ENCODE results near the gene HEYL.

Gene HEYL

DNA sequence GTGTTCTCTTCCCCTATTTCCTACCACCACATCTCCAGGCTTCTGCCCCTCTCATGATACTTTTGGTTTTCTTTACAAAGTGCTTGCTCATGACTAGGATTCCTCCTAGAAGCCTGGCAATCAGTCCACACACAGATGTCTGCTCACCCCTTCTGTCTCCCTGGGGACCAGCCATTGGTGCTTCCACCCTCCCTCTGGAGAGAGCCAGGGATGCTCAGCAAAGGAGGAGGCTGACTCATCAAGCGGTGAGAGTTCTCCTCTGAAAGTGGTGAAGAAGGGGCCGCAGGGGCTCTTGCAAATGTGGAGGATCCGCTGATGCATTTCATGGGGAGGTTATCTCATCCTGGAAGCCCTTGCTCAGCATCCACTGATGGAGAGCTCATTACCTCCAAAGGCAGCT lies 18.0 kb upstream of the HEYL start:
- no peak for DNase-seq (ENCODE audit: low spot score)

DNA sequence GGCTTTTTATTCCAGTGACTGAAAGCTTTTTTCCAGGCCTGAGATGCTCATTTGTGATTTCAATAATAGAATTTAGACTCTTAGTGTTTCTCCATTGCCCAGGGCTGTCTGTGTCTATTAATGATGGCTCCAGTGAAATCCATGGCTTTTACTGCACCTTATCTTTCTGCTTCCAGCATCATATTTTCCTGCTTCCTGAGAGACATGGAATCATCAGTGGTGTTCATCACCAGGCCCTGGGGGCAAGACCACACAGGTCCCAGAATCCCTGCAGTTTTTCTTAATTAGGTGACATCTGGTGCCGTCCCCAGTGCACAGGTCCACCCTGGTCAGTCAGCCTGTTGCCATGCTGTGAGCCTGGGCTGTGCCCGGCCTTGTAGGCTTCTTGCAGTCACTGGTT lies 16.9 kb upstream of the HEYL start:
- TF ChIP-seq, protein P1, sequence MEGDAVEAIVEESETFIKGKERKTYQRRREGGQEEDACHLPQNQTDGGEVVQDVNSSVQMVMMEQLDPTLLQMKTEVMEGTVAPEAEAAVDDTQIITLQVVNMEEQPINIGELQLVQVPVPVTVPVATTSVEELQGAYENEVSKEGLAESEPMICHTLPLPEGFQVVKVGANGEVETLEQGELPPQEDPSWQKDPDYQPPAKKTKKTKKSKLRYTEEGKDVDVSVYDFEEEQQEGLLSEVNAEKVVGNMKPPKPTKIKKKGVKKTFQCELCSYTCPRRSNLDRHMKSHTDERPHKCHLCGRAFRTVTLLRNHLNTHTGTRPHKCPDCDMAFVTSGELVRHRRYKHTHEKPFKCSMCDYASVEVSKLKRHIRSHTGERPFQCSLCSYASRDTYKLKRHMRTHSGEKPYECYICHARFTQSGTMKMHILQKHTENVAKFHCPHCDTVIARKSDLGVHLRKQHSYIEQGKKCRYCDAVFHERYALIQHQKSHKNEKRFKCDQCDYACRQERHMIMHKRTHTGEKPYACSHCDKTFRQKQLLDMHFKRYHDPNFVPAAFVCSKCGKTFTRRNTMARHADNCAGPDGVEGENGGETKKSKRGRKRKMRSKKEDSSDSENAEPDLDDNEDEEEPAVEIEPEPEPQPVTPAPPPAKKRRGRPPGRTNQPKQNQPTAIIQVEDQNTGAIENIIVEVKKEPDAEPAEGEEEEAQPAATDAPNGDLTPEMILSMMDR (IDR thresholded peaks at IDR 0.05; ENCODE audit: extremely low read depth, missing control alignments), result no peak
- no peak for DNase-seq (ENCODE audit: low spot score)

More for the DNA sequence above, 18.0 kb upstream of the HEYL start:
- TF ChIP-seq, protein P1 (IDR thresholded peaks at IDR 0.05; ENCODE audit: extremely low read depth, missing control alignments), result no peak

DNA sequence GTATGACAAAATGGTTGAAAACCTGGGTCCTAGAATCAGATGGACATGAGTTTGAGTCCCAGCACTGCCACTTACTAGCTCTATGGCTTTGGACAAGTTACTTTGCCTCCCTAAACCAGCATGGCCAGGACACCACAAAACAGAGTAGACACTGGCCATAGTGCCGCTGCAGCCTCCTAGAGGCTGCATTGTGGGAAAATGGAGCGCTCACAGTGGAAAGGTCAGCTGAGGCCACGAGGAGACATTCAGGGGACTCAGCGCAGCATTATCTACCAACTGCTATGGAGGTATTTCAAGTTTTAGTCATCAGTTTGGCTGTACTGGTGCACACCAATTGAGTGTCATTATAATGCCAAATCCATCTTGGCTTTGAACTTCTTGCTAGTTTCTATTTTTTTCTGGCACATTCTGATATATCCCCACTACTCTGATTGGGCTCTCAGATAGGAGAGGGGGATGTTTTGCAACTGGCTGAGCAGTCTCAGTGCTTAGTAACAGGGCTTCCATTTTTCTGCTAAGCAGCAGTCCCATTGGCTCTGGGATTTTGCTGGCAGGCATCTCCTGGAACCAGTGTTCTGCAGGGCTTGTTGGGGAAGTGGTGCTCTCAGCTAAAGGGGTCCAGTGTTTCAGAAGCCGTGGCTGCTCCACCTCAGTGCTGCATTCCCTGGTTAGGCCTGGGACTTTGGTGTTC lies 16.3 kb upstream of the HEYL start:
- no peak for DNase-seq (ENCODE audit: low spot score)
- TF ChIP-seq, protein P1 (IDR thresholded peaks at IDR 0.05; ENCODE audit: extremely low read depth, missing control alignments), result no peak

DNA sequence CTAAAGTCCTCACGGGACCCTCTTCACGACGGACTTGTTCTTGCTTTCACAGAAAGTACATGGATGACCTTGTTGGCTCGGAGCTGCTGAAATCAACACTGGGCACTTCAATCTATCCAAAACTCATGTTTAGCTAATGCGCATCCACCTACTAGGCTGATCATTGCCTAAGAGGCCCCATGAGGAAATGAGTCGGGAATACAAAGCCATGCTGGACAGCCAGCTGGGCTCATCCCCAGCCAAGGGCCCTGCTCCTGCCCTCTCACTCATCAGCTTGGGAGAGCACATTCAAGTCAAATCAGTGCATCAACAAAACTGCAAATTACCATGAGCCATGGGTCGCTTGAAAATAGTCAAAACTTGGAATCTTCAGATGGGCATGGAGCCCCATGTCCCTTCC lies 14.8 kb upstream of the HEYL start:
- no peak for DNase-seq (ENCODE audit: low spot score)
- TF ChIP-seq, protein P1 (IDR thresholded peaks at IDR 0.05; ENCODE audit: extremely low read depth, missing control alignments), result no peak

DNA sequence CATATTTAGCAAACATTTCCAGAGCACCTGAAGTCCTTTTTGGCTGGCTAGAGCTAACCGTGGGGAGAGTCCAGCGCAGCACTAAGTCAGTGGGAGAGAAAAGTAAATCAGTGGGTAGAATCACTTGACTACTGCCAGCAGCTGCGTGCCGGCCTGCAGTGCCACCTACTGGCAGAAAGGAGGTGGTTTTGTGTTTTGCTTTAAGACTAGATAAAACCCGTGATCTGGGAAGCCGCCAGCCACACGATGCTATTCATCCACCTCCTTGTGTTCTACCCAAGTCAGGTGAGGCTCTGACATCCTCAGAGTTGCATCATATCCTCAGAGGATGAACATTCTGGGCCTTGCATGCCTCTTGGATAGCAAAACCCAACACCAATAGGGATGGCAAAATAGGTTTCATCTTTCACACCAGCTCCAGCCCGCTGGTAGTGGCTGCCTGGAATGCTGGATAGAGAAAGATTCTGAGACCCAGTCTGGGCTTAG lies 14.1 kb upstream of the HEYL start:
- peak; percentile 78 for DNase-seq (ENCODE audit: low spot score)
- TF ChIP-seq, protein P1 (IDR thresholded peaks at IDR 0.05; ENCODE audit: extremely low read depth, missing control alignments), result peak; percentile 66

DNA sequence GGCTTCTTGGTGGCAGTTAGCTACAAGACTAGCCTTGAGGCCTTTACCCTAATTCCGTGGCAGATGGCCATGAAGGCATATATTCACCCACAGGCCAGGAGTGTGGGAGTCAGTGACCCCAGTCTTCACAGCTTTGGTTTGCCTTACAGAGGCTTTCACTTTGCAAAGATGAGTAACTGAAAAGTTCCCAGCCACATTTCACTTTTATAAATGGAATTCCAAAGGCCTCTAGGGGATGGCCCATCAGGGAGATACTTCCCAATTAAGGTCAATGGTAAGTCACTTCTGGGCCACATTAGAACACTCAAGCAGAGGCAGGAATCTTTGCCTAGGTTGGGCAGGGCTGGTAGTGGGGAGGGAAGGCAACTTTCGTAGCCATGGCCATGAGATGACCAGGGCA lies 13.1 kb upstream of the HEYL start:
- TF ChIP-seq, protein P1 (IDR thresholded peaks at IDR 0.05; ENCODE audit: extremely low read depth, missing control alignments), result no peak

DNA sequence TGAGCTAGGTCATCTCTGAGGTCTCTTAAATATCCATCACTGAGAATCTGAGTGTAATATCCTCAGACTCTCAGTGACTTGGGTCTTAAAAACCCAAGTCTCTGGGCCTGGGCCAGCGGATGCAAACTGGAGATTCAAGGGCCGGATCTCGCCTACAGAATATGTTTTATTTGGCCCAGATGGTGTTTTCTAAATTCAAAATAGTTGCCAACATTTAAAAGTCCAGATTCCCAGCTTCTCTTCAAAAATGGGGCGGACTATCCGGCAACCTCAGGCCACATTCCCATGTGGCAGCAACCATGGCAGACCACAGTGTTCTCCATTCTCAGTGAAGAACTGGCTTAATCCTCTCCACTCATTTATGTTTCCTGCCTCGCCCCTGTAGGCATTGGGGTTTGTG lies 12.7 kb upstream of the HEYL start:
- DNase-seq (ENCODE audit: low spot score), result no peak
- TF ChIP-seq, protein P1 (IDR thresholded peaks at IDR 0.05; ENCODE audit: extremely low read depth, missing control alignments), result no peak

More for the DNA sequence above, 13.1 kb upstream of the HEYL start:
- DNase-seq (ENCODE audit: low spot score), result no peak

All from GM20000 (cell line).